Endothelial cell of umbilical vein (primary cell): Measurements from ENCODE around the gene IGFL1.

ENCODE experiments used
- EZH2 ChIP-seq: IDR thresholded peaks from 2 replicates; pipeline ENCODE4 v1.6.1; 2012; ENCODE audit warnings: borderline replicate concordance, low read depth, mild to moderate bottlenecking, moderate library complexity, low read length, inconsistent platforms; ENCODE audit not compliant: severe bottlenecking
- FOS ChIP-seq: IDR thresholded peaks from 2 replicates; pipeline ENCODE4 v1.6.1; 2011; ENCODE audit warnings: mild to moderate bottlenecking, low read length, moderate library complexity, borderline replicate concordance; ENCODE audit not compliant: insufficient read depth
- GATA2 ChIP-seq: IDR thresholded peaks from 2 replicates; pipeline ENCODE4 v1.7.0; 2011; ENCODE audit warnings: low read depth, mild to moderate bottlenecking, moderate library complexity, mixed read lengths, low read length; ENCODE audit not compliant: insufficient read length, insufficient read depth
- JUN ChIP-seq: IDR thresholded peaks from 2 replicates; pipeline ENCODE4 v1.6.1; 2011; ENCODE audit warnings: borderline replicate concordance, low read depth; ENCODE audit not compliant: insufficient read length, insufficient read depth
- MYC ChIP-seq: IDR thresholded peaks from one replicate; pipeline ENCODE4 v1.6.1; 2011; ENCODE audit warnings: mild to moderate bottlenecking, low read depth, low read length
- POLR2A ChIP-seq: IDR thresholded peaks from 2 replicates; pipeline ENCODE4 v1.6.1; 2012; ENCODE audit warnings: low read depth, mild to moderate bottlenecking, control low read depth, low read length
- POLR2AphosphoS5 ChIP-seq: IDR thresholded peaks from 2 replicates; pipeline ENCODE4 v1.6.1; 2012; ENCODE audit warnings: low read depth, mild to moderate bottlenecking, control low read depth, low read length, moderate library complexity; ENCODE audit not compliant: insufficient read depth
- TF ChIP-seq, protein P1 (sequence below), 2 donors: IDR thresholded peaks; 1 replicate in 1 of 2; 2 replicates in 1 of 2; pipeline ENCODE4 v1.5.1; 2011; ENCODE audit warnings: low read length in 2 of 2, mild to moderate bottlenecking in 2 of 2, moderate library complexity in 2 of 2, control low read depth in 1 of 2, inconsistent platforms in 1 of 2, low read depth in 1 of 2; ENCODE audit not compliant: insufficient read depth in 1 of 2; ENCODE audit errors: extremely low read depth in 1 of 2
- TF ChIP-seq, protein P2 (sequence below): IDR thresholded peaks from 2 replicates; pipeline ENCODE4 v1.6.1; 2011; ENCODE audit not compliant: insufficient read depth, insufficient read length

DNA sequence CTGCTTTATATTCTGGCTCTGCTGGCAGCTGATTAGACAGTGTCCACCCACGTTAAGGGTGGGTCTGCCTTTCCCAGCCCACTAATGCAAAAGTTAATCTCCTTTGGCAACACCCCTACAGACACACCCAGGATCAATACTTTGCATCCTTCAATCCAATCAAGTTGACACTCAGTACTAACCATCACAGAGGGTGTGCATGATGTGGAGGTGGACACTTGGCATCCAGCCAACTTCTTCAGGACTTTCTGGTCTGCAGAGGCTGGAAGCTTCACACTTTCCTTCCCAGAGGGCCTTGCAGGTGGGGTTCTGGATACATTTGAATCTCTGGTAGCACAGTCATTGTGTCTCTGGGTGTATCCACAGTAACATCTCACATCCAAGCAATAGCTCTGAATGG is 18.9 kb upstream of the IGFL1 start:
- TF ChIP-seq, protein P1, sequence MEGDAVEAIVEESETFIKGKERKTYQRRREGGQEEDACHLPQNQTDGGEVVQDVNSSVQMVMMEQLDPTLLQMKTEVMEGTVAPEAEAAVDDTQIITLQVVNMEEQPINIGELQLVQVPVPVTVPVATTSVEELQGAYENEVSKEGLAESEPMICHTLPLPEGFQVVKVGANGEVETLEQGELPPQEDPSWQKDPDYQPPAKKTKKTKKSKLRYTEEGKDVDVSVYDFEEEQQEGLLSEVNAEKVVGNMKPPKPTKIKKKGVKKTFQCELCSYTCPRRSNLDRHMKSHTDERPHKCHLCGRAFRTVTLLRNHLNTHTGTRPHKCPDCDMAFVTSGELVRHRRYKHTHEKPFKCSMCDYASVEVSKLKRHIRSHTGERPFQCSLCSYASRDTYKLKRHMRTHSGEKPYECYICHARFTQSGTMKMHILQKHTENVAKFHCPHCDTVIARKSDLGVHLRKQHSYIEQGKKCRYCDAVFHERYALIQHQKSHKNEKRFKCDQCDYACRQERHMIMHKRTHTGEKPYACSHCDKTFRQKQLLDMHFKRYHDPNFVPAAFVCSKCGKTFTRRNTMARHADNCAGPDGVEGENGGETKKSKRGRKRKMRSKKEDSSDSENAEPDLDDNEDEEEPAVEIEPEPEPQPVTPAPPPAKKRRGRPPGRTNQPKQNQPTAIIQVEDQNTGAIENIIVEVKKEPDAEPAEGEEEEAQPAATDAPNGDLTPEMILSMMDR (IDR thresholded peaks at IDR 0.05; ENCODE audit: extremely low read depth in 1 of 2, insufficient read depth in 1 of 2, low read depth in 1 of 2, low read length in 2 of 2), result no peak
- no peak for TF ChIP-seq POLR2A
- TF ChIP-seq POLR2AphosphoS5, result no peak
- no peak for TF ChIP-seq EZH2
- TF ChIP-seq JUN, result no peak
- TF ChIP-seq, protein P2, sequence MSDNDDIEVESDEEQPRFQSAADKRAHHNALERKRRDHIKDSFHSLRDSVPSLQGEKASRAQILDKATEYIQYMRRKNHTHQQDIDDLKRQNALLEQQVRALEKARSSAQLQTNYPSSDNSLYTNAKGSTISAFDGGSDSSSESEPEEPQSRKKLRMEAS, result no peak
- no peak for TF ChIP-seq MYC
- TF ChIP-seq FOS, result no peak
- TF ChIP-seq GATA2, result no peak
